NOMO-1 treated with dmso at 0.1 percent for 144 hours (cell line): ENCODE data around the gene SLC9C2.
"Not testable (repeated sequence)": the region's sequence is repeated elsewhere in the genome, so short reads cannot be mapped to it uniquely, and the experiment has no call there.

Experiments
- DNase-seq: peaks from one replicate; lab custom pipeline; 2025; ENCODE audit not compliant: unreplicated experiment; lab: John Stamatoyannopoulos, UW

The SLC9C2 gene

DNA sequence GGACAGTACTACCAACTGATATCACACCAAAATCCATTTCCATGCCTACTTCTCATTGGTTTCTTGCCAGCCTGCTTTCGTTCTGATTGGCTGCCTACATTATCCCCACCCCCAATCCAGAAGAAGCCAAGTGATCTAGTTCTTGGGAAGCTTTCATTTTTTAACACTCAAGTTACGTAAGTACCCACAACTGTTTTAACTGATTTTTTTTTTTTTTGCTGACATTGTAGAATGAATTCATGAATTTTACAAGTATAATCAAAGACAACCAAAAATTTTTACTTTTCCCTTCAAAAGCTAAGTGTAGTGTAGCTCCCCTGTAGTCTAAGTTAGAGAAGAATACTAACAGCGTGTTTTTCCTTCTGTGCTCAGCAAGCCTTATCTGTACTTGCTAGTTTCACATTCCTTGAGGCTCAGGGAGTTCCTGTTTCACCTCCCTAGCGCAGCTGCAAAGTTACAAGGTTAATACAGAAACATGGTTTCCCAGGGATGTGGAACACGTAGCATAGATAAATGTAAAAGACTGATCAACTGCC lies at the start of gene SLC9C2:
Gene SLC9C2, minus strand, starts transcription at position 17 of the 536 bp plus-strand sequence. CDS start 1,296 bp downstream, outside the sequence.
- DNase-seq: peak; percentile 58

DNA sequence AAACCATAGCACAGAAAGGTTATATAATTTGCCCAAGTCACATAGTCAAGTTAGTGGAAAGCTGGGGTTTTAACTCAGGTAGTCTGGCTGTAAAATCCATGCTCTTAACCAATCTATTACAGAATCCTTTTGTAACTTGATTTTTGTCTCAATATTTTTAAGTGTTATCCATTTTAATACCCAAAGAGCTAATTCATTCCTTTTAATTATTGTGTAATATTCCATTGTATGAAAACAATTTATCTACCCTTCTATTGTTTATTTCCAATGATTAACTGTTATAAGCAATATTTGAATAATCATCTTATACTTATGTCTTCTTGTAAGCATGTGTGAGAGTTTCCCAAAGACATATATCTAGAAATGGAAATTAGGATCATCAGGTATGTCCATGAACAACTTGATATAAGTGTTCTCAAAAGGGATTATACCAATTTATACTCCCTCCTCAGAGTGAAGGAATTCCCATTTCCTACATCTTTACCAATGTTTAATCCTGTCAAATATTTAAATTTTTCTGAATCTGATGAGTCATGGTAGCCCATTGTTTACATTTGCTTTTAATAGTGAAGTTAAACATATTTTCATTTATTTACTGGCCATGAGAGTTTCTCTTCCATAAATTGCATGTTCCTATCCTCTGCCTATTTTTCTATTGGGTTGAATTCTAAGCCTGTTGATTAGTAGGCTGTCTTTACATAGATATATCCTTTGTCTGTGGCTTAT lies 46.2 kb upstream of the SLC9C2 start:
- DNase-seq: no peak

DNA sequence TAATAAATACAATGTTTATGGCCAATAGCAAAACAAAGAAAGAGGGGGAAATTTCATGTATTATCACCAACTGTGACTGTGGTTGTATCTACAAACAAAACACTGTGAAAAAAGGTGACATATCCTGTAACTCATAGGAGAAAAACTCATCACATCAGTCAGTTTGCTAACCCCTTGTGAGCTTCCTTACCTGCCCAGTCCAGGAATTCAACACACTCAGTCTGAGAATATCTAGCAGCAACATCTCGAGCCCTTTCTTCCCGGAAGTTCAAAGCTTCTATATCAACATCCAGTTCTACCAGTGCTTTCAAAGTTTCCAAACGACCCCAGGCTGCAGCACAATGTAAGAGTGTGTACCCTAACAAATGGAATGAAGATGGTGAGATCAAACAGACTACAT lies 43.8 kb upstream of the SLC9C2 start:
- no peak for DNase-seq

DNA sequence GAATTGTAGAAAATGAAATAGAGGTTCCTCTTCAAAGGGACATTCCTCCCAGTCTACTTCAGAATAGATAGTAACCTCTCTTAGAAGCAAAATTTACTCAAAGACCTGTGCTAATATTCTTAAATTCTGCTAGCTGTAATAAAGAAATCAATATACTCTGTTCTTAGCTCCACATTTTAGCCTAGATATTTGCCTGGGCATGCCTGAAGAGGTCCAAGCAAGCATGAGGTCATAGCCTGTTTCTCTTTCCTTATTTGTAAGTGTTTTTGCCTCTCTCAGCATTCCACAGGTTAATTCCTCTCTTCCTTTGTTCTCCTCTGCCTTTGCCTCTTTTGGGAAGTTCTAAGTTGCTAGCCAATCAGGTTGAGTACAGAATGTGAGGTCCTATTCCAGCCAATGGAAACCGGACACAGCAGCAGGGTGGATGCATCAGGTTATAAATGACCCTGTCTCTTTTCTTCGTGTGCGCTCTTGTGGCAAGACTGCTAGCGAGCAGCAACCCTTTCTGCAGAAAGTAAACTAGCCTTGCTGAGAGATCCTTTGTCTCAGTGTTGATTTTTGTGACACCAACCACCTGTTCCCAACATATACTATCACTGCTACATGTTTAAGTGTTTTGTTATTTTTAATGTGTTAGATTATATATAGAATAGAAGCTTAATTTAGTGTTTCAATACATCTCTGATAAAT lies 39.7 kb upstream of the SLC9C2 start:
- DNase-seq: not testable (repeated sequence)

DNA sequence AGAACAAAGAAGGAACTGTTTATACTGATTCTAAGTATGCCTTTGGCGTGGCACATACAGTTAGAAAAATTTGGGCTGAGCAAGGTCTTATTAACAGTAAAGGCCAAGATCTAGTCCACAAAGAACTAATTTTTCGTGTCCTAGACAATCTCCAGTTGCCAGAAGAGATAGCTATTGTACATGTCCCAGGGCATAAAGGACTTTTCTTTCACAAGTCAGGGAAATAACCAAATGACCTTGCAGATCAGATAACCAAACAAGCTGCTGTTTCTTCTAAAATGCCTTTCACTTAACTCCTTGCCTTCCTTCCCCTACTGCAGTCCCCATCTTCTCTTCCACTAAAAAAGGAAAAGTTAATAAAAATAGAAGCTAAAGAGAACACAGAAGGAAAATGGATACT lies 36.2 kb upstream of the SLC9C2 start:
- DNase-seq: no peak

DNA sequence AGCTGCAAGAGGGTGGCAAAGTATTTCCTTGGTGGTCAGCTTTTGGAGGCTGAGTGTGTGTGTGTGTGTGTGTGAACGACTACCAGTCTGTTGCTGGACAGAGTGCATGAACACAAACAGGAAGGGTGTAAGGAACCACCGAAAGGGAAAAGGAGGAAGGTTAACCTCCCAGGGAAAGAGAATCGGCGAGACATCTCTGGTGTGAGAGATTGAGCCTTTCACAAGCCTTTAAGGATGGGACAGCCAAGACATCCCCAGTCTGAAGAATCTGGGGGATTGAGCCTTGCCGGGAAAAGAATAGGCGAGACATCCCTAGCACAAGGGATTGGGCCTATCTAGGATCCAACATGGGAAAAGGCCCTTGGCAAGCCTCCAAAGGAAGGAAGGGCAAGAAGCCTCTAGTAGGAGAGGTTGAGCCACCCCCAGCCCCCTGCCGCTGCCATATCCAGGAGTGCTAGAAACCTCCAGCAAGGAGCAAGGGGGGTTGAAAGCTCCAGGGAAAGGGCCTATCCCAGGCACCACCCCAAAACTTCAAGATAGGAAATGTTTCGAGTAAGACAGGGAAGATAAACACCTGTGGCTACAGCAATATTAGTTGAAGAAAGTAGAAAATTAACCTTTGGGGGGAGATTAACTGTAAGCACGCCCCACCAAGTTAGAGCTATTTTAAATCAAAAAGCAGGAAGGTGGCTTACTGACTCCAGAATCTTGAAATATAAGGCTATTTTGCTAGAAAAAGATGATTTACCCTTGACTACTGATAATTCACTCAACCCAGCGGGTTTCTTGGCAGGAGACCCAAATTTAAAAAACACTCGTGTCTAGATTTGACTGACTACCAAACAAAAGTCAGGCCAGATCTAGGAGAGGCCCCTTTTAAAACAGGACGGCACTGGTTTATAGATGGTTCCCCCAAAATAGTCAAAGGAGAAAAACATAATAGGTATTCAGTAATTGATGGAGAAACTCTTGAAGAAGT lies 35.5 kb upstream of the SLC9C2 start:
- DNase-seq: no peak

DNA sequence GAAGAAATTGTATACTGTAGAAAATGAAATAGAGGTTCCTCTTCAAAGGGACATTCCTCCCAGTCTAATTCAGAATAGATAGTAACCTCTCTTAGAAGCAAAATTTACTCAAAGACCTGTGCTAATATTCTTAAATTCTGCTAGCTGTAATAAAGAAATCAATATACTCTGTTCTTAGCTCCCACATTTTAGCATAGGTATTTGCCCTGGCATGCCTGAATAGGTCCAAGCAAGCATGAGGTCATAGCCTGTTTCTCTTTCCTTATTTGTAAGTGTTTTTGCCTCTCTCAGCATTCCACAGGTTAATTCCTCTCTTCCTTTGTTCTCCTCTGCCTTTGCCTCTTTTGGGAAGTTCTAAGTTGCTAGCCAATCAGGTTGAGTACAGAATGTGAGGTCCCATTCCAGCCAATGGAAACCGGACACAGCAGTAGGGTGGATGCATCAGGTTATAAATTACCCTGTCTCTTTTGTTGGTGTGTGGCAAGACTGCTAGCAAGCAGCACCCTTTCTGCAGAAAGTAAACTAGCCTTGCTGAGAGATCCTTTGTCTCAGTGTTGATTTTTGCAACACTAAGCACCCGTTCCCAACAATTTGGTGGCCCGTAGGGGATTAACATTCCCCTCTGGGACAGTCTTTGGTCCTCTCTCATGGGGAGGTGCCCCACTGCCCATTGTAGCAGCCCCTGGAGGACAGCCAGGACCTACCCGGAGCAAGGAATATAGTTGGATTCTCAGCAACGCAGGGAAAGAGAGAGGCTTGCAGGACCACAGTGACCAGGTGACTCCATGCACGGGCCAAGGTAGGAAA lies 34.6 kb upstream of the SLC9C2 start:
- not testable (repeated sequence) for DNase-seq

DNA sequence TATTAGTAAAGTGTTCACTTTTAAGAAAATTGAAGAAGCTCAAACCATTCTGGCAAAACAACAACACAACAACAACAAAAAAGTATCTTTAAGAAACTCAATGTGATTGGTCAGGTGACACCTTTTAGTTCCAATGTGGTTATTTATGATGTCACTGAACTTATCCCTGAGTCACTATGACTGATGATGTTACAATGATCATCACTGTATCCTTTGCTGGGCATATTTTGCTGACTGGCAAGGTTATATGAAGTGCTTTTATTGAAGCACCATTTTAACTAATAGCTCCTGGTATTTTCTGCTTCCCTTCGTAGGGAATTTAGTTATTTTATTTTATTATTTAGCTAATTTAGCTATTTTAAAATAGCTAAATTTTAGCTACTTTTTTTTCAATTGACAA lies 32.2 kb upstream of the SLC9C2 start, which contains the start of gene TEX50:
Gene TEX50, plus strand, starts transcription at position 223 of the 400 bp plus-strand sequence. CDS start 184 bp downstream, outside the sequence.
- no peak for DNase-seq

- no peak for DNase-seq
These were observed 26.0 kb upstream of the SLC9C2 start for GRCh38 chr1:173628888-173629287.

DNA sequence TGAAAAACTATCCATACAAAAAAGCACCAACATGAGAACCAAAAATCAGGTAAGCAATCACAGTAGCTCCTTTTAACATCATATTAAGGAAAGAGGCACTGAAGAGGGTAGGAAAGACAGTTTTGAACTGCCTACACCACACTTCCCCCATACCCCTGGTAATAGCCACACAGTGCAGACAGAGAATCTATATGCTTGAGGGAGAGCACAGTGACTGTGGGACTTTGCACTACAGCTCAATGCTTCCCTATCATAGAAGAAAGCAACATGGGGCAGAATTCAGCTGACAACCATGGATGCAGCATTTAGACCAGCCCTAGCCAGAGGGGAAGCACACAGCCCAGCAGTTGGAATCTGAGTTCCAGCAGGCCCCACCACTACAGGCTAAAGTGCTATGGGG lies 24.4 kb upstream of the SLC9C2 start:
- no peak for DNase-seq

DNA sequence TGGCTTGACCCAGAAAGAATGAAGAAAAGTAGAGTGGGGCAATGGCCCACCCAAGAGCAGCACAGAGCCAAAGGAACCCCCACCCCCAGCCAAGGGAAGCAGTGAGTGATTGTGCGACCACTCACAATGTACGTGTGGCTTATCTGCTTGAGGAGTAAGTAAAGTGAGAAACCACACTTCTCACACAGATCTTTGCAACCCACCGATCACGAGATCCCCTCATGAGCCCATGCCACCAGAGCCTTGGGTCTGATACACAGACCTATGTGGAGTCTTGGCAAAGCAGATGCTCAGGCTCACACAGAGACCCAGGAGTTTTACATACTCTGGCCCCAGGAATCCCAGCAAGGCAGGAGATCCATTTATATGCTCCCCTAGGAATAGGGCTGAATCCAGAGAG lies 14.0 kb upstream of the SLC9C2 start:
- no peak for DNase-seq

DNA sequence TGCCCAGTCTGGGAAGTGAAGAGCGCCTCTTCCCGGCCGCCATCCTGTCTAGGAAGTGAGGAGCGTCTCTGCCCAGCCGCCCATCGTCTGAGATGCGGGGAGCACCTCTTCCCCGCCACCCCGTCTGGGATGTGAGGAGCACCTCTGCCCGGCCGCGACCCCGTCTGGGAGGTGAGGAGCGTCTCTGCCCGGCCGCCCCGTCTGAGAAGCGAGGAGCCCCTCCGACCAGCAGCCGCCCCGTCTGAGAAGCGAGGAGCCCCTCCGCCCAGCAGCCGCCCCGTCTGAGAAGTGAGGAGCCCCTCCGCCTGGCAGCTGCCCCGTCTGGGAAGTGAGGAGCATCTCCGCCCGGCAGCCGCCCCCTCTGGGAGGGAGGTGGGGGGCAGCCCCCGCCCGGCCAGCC lies 10.2 kb upstream of the SLC9C2 start:
- not testable (repeated sequence) for DNase-seq

DNA sequence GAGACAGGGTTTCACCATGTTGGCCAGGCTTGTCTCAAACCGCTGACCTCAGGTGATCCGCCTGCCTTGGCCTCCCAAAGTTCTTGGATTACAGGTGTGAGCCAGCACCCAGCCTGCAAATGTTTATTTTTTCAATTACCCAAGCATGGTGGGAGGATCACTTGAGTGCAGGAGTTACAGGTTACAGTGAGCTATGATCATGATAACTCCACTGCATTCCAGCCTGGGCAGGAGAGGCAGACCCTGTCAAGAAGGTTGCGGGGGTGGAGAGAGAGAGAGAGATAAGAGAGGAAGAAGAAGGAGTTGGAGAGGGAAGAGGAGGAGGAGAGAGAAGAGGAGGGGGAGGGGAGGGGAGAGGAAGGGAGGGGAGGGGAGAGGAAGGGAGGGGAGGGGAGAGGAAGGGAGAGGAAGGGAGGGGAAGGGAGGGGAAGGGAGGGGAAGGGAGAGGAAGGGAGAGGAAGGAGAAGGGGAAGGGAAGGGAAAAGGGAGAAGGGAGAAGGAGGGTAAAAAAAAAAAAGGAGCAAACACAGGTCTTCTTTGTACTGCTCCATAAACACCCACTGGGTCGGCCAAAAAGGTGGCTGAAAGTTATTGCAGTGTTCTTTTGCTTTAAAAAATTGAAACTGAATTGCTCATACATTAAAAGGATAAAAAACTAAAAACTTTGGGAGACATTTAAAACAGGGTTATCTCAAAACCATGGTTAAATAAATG lies 5.8 kb upstream of the SLC9C2 start:
- no peak for DNase-seq

- DNase-seq: peak; percentile 7
These were observed 1.3 kb downstream of the SLC9C2 start for GRCh38 chr1:173601588-173601987.

GRCh38 chr1:173596097-173596825 lies 6.6 kb downstream of the SLC9C2 start:
- DNase-seq: no peak

DNA sequence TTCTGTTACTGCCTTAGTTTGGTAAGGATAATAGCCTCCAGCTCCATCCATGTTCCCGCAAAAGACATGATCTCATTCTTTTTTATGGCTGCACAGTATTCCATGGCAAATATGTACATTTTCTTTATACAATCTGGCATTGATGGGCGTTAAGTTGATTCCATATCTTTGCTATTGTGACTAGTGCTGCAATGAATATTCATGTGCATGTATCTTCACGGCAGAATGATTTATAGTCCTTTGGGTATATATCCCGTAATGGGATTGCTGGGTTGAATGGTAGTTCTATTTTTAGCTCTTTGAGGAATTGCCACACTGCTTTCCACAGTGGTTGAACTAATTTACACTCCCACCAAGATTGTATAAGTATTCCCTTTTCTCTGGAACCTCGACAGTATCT lies 11.7 kb downstream of the SLC9C2 start:
- not testable (repeated sequence) for DNase-seq

- DNase-seq: no peak
These were observed 12.3 kb downstream of the SLC9C2 start for GRCh38 chr1:173590557-173590956.

DNA sequence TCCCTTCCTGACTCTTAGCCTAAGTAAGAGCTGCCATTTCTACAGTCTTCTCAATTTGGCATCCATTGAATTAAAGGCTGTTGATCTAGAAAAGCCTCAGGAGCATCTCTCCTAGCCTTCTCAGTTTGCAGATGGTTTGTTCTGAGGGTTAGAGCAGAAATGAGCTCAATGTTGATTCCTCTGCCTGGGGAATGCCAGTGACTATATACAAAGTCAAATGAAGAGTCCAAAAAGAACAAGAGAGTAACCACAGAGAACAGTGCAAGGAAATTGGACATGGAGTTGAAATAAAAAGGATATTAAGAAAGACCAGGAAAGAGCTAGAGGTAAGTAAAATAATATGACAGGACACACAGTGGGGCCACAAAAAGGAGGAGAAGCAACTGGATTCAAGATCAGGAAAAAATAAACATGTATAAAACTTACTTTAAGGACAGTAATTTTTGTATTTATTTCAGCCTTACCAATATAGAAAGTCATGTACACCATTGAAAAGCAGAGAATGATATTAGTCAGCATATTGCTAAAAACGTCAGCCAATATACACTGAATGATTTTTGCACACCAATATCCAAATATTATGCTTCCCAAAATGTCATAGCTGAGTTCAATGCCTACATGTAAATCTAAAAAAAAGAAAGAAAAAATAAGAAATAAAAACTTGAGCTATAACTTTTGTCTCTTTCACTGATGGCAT lies 21.3 kb downstream of the SLC9C2 start:
- no peak for DNase-seq
